GM19468 (cell line): ENCODE results near the gene MTHFD2.
"Not testable (repeated sequence)": the region's sequence is repeated elsewhere in the genome, so short reads cannot be mapped to it uniquely, and the experiment has no call there.

Experiments
- ATAC-seq: cut with Tn5 transposase; IDR thresholded peaks from one replicate; pipeline ENCODE4 v1.9.1; 2021; ENCODE audit warnings: mild to moderate bottlenecking, moderate library complexity, moderate number of reproducible peaks; ENCODE audit not compliant: unreplicated experiment; ENCODE audit errors: extremely low read depth

MTHFD2 gene

GRCh38 chr2:74225698-74226459 lies 27.5 kb downstream of the MTHFD2 start:
- no peak for ATAC-seq

DNA sequence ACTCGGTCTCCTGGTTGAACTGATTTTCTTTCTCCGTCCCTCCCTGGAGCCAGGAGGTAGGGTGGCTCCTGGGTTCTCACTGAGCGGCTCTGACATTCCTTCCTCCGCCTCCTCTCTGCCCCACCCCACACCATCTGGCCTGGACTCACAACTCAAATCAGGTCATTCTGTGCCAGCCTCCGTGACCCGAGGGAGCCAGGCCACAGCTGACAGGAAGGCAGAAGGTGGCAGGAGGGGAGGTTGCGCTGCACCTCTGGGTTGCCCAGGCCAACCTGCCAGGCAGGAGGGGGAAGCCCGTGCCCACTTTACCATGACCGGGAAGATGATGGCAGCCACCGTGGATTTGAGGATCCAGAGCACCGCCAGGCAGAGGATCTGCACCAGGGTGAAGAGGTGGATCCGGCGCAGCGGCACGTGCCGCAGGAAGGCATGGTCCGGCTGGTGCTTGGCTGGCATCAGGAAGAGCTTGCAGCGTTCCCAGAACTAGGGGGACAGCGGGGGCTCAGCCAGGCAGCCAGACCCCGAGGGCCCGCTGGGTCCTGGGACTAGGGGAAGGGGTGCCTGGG lies 28.3 kb downstream of the MTHFD2 start:
- no peak for ATAC-seq

DNA sequence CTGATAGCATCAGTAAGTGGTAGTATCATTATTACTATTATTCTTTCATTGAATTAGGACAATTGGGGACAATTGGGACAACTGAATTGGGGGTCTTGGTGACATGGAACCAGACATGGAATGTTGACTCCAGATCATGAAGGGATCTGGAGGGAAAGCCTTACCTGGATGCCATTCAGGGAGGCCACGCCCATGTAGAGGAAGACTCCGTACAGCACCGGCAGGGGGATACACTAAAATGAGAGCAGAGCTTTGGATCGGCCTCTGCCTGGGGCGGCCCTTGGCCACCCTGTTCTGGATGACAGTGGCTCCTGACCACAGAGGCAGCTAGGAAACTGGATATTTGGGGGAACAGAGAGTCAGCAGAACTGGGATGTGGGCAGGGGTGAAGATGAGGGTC lies 29.2 kb downstream of the MTHFD2 start:
- ATAC-seq: no peak

DNA sequence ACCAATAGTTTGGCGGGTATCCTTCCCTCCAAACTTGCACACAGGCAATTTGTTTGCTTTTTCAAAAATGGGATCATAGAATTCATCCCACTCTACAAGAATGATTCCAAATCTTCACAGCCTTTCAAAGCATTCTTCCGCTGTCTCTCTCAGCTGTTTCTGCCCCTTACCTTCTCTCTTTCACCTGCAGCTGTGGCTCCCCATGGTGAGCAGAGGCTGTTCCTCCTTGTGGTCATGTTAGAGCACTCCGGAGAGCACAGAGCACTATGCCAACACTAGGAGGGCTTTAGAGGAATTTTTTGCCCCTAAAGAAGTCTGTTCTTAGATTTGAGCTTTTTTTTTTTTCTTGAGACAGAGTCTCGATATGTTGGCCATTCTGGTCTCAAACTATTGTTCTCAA lies 30.4 kb downstream of the MTHFD2 start:
- no peak for ATAC-seq

DNA sequence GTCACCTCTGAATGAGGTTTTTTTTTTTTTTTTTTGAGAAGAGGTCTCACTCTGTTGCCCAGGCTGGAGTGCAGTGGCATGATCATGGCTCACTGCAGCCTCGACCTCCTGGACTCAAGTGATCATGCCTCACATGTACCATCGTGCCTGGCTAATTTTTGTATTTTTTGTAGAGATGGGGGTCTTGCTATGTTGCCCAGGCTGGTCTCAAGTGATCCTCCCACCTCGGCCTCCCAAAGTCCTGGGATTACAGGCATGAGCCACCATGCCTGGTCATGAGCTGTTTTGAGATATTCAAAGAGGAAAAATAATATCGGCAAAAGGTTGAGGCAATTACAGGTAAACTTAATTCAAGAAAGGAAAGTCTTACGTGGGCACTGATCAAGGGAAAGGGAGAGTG lies 31.4 kb downstream of the MTHFD2 start:
- ATAC-seq: not testable (repeated sequence)

- ATAC-seq: no peak
Measured at GRCh38 chr2:74232426-74232825, 34.0 kb downstream of the MTHFD2 start.

- no peak for ATAC-seq
Measured at GRCh38 chr2:74233648-74234047, 35.2 kb downstream of the MTHFD2 start.

DNA sequence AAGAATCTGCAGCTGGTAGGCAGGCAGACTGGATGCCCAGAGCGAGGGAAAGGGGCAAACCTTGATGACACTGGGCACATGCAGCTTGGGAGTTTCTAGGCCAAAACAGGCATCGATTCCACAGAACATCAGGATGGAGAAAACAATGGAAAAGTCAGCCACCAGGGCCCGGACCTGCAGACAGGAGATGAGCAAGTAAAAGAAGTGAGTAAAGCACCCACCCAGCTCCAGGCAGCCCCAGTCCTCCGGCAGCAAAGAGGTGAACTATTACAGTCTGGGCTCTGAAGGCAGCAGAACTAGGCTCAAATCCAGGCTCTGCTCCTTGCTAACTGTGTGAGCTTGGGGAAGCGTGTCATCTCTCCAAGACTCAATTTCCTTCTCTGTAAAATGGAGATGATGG lies 36.6 kb downstream of the MTHFD2 start:
- no peak for ATAC-seq

DNA sequence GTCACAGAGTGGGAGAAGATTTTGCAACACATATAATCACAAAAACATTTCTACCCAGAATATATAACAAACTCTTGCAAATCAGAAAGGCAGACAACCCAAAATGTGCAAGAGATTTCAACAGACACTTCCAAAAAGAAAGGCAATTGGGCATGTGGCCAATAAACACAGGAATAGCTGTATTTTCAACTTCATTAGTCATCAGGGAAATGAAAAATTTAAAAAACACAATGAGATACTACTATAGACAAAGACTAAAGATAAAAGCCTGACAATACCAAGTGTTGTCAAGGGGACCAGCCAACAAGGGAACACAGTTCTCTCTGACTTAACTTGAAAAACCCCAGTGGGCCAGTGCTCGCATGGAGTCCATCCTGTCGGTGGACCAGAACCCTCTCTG lies 40.5 kb downstream of the MTHFD2 start:
- ATAC-seq: no peak

GRCh38 chr2:74239346-74239745 lies 40.9 kb downstream of the MTHFD2 start:
- ATAC-seq: no peak

DNA sequence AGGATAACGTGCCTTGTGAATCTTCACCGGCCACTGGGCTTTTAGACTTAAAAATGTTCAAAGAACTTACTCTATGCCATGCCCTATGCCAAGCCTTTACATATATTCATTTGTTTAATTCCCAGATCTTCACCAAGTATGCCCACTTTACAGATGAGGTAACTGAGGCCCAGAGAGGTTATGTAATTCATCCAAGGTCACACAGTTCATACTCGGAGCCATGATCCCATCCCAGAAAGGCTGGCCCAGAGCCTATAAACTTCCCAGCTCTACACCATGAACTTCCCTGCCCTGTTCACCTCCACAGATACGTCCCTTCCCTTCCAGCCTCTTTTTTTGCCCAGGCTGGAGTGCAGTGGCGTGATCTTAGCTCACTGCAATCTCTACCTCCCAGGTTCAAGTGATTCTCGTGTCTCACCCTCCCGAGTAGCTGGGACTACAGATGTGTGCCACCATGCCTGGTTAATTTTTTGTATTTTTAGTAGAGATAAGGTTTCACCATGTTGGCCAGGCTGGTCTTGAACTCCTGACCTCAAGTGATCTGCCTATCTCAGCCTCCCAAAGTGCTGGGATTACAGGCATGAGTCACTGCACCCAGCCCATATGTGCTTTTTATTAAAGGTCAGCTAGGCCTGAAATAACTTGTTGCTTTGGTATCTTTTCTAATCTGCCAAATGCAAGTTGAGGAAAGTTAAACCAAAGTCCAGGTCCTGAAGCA lies 44.1 kb downstream of the MTHFD2 start:
- no peak for ATAC-seq

DNA sequence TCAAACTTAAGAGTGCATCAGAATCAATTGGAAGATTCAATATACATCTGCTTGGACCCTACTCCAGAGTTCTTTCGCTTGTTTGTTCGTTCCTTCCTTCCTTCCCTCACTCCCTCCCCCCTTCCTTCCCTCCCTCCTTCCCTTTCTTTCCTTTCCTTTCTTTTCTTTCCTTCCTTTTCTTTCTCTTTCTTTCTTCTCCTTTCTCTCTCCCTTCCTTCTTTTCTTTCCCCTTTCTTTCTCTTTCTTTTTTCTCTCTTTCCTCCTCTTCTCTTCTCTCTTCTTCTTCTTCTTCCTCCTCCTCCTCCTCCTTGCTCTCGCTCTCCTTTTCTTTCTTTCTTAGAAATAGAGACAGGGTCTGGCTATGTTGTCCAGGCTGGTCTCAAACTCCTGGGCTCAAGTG lies 45.9 kb downstream of the MTHFD2 start:
- no peak for ATAC-seq

DNA sequence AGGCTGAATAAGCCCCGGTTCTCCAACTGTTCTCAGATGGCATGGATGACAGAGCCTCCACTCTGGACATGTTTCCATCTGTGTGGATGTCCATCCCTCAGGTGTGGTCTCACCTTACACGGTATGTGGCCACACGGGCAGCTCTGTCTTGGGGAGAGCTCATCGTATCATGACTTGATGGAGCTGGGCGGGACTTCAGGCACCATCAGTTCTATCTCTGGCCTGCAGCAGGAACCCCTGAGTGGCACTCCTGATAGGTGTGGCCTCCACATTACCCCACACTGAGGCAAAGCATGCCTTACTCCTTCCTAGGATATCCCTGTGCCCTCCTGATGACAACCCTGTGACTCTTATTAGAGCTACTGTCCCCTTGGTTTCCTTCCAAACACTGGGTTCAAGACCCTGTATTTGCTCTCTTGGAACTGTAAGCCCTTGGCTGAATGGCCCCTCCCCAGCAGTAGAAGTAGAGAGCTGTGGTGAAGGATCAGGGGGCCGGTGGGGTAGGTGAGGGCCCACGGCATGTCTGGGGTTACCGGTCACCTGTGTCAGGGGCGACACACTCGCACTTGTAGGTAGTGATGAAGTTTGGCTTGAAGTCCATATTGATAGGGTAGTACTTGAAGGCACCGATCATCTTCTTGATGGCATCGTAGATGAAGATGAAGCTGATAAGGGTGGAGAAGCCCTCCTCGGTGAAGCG lies 48.2 kb downstream of the MTHFD2 start:
- ATAC-seq: no peak

- no peak for ATAC-seq
Measured at GRCh38 chr2:74249406-74250122, 51.1 kb downstream of the MTHFD2 start.

DNA sequence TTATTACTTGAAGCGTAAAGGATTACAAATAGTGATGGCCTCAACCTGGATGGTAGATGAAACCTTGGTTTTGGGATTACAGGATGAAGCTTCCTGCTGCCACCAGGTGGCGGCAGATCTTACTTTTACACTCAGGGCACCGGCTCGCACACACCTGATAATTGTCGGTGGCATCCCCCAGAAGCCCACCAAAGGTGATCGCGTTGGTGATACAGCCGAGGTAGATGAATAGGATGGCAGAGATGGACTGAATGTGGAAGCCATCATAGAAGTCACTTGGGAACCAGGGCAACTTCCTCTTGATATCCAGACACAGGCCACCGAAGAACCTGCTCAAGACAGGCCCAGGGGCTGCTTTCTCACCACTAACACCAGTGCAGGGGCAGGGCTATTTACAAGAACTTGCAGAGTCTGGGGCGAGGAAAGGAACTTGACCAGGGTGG lies 51.8 kb downstream of the MTHFD2 start:
- ATAC-seq: no peak

- ATAC-seq: no peak
Measured at GRCh38 chr2:74252036-74252435, 53.6 kb downstream of the MTHFD2 start.

DNA sequence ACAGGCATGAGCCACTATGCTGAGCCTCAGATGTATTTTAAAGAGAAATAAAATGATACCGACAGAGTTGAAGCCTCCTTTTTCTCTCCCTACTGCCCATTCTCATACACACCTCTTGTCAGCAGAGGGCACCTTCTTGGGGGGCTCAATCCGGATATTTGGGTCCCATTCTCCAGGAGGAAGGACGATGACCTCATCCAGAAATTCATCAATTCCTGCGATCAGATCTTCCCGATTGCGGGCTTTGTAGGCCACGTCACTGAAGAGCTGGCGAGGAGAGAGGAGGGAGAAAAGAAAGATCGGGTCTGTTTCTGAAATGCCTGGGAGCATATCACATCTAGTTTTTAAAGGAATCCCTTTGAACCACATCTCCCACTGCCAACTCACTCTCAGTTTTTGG lies 54.4 kb downstream of the MTHFD2 start:
- ATAC-seq: no peak

DNA sequence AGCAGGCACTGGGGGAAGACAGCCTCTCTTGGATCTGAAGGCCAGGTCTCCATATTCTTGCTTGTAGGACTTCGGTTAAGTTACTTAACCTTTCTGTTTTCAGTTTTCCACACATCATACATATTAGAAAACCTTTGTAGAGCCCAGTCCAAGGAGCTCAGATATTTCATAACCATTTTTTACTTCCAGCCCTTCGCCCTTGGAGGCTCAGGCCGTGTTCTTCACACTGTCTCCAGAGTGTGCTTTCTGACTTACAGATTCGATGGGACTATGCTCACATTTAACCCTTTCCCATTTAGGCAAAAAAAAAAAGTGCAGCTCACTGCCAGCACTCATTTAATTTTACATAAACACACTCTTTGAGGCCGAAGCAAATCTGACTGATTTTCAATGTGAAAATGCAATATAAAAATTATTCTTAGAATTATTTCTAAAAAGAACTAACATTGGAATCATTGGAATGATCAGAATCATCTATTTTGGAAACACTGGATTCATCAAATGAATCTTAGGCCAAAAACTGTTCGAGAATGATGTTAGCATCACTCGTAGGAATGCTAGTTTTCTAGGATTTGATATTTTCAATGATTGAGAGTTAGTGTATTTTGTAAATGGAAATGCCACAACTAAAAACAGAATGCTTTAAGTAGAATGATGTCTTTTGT lies 55.0 kb downstream of the MTHFD2 start:
- no peak for ATAC-seq

DNA sequence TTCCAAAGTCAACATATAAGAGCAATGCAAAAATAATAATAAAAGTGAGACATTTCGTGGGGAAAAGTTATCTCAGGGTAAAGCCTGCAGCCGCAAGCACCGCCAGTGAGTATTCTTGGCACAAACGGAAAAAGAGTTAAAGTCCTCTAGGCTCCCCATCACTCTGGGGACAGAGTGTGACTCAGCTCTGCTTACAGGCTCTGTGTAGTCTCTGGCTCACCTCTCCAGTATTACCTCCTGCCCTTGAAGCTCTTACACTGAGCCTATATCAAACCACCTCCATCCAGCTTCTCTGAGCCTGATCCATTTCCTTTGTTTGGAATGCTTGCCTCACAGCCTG lies 55.5 kb downstream of the MTHFD2 start:
- ATAC-seq: no peak

GRCh38 chr2:74255660-74256213 lies 57.3 kb downstream of the MTHFD2 start:
- ATAC-seq: no peak
